A673 (cell line): ENCODE data around the gene MRPL14. TPM values are rescaled to one million over a fixed set of nuclear protein-coding genes. Genes with fewer than 3 reads are reported as not detected.

Source experiments
- BruUV-seq: library from RNA; stranded (reverse); fragments of 400-500 nt; replicated peaks from 2 replicates; lab custom pipeline; 2021; lab: Mats Ljungman, UMichigan
- CTCF ChIA-PET: fragments of 300-600 bp; sonication (Branson Sonifier 250); formaldehyde crosslinking; loops from one replicate; lab custom pipeline; 2022; ENCODE audit warnings: antibody characterized with exemption; lab: Charles Lee
- POLR2A ChIA-PET: fragments of 300-600 bp; sonication (Branson Sonifier 250); formaldehyde crosslinking; loops from one replicate; lab custom pipeline; 2022; ENCODE audit warnings: antibody characterized with exemption; ENCODE audit not compliant: low non-redundant PET; lab: Charles Lee
- DNase-seq: peaks from one replicate; pipeline ENCODE4 v3.0.0-alpha.2; 2015; ENCODE audit warnings: low spot score
- H3K27ac ChIP-seq: fragments of 200-600 bp; sonication (generic); 2 replicates; pipeline ENCODE4 v1.5.1; 2016; ENCODE audit warnings: mixed run types, low read depth, mild to moderate bottlenecking, mixed read lengths, antibody characterized with exemption, low read length; ENCODE audit not compliant: poor library complexity, severe bottlenecking
- H3K27me3 ChIP-seq: fragments of 200-600 bp; sonication (generic); replicated peaks from 2 replicates; pipeline ENCODE4 v1.6.1; 2017; ENCODE audit warnings: mixed run types, low read depth, mild to moderate bottlenecking, mixed read lengths, antibody characterized with exemption, low read length; ENCODE audit not compliant: insufficient read depth, poor library complexity
- H3K36me3 ChIP-seq: fragments of 200-600 bp; sonication (generic); 2 replicates; pipeline ENCODE4 v1.6.1; 2016; ENCODE audit warnings: mixed run types, mild to moderate bottlenecking, mixed read lengths, antibody characterized with exemption, low read length; ENCODE audit not compliant: insufficient read depth, poor library complexity, severe bottlenecking
- H3K4me1 ChIP-seq: fragments of 200-600 bp; sonication (generic); 2 replicates; pipeline ENCODE4 v1.6.1; 2017; ENCODE audit warnings: mixed run types, mild to moderate bottlenecking, mixed read lengths, antibody characterized with exemption, low read length; ENCODE audit not compliant: insufficient read depth, poor library complexity, severe bottlenecking
- H3K4me3 ChIP-seq: fragments of 200-600 bp; sonication (generic); 2 replicates; pipeline ENCODE4 v1.5.1; 2016; ENCODE audit warnings: low read depth, mixed run types, mild to moderate bottlenecking, mixed read lengths, low read length; ENCODE audit not compliant: poor library complexity, severe bottlenecking
- H3K9me3 ChIP-seq: fragments of 200-600 bp; sonication (generic); 2 replicates; pipeline ENCODE4 v1.6.1; 2016; ENCODE audit warnings: mixed run types, low read depth, mild to moderate bottlenecking, mixed read lengths, antibody characterized with exemption, low read length; ENCODE audit not compliant: poor library complexity, severe bottlenecking
- EZH2 ChIP-seq: fragments of 200-600 bp; sonication (generic); IDR thresholded peaks from 2 replicates; pipeline ENCODE4 v1.6.1; 2017; ENCODE audit warnings: borderline replicate concordance, low read depth, mild to moderate bottlenecking, mixed read lengths, antibody characterized with exemption, low read length; ENCODE audit not compliant: poor library complexity, severe bottlenecking
- intact Hi-C: fragments of 100-400 bp; cut with micrococcal nuclease; formaldehyde crosslinking; loops from one replicate; pipeline ENCODE4 v1.10.0; 2022; ENCODE audit not compliant: unreplicated experiment
- total RNA-seq: library from RNA; stranded (reverse); gene quantifications from 2 replicates; pipeline ENCODE4 v1.2.3, GENCODE V29; 2021
- TF ChIP-seq, protein P1 (sequence below): fragments of 300-800, 200-600 bp; sonication (generic); conservative IDR thresholded peaks from 2 replicates; pipeline ENCODE4 v1.5.1; 2017; ENCODE audit warnings: low read depth, mild to moderate bottlenecking, antibody characterized with exemption, low read length, moderate library complexity, mixed read lengths

Gene MRPL14
- total RNA-seq, 1 experiment from 2014 or later: 78.8 TPM

DNA sequence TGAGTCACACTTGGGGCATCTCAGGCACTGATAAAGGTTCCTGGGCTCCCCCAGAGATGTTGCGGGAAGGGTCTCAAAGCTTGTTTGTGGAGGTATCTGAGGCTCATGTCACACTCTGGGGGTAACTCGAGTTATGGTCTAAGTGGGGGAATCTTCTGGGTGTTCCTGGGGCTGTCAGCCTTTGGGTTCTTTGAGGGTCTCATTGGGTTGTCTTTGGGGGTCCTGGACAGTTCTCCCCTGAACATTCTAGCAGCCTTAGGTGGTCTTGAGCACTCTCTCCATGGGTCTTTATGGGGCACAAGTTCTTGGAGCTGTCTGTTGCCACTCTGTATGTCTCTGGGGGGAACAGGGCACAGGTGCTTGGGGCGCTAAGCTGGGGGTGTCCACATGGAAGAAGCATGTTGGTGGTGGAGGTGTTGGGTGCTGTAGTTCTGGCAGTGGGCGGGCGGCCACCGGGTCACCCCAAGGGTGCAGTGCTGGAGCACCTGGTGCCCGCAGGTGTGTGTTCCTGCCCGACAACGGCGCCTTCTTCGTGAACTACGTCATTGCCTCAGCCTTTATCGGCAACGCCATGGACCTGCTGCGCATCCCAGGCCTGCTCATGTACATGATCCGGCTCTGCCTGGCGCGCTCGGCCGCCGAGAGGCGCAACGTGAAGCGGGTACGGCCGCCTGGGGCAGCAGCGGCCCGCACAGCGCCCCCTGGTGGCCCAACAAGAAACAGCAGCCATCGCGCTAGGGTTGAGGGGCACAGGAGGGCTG, 24.3 kb upstream of the MRPL14 start:
- peak; percentile 81 for DNase-seq
- no peak for TF ChIP-seq EZH2
- TF ChIP-seq, protein P1, sequence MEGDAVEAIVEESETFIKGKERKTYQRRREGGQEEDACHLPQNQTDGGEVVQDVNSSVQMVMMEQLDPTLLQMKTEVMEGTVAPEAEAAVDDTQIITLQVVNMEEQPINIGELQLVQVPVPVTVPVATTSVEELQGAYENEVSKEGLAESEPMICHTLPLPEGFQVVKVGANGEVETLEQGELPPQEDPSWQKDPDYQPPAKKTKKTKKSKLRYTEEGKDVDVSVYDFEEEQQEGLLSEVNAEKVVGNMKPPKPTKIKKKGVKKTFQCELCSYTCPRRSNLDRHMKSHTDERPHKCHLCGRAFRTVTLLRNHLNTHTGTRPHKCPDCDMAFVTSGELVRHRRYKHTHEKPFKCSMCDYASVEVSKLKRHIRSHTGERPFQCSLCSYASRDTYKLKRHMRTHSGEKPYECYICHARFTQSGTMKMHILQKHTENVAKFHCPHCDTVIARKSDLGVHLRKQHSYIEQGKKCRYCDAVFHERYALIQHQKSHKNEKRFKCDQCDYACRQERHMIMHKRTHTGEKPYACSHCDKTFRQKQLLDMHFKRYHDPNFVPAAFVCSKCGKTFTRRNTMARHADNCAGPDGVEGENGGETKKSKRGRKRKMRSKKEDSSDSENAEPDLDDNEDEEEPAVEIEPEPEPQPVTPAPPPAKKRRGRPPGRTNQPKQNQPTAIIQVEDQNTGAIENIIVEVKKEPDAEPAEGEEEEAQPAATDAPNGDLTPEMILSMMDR: peak; percentile 100
- Histone ChIP-seq H3K9me3 (no peaks in the 10 kb centered on the region), H3K27ac (no peak overlapping the region), H3K27me3 (no peaks in the 10 kb centered on the region), H3K36me3 (no peaks in the 10 kb centered on the region), H3K4me1 (no peaks in the 10 kb centered on the region), H3K4me3 (no peak overlapping the region)
- intact Hi-C loops: loop anchor here (1.0 to 5.0 kb wide), 2 partner anchors 55 to 379 kb away; partner anchors contain the start of gene VEGFA
- no TSS peak for BruUV-seq
- CTCF ChIA-PET: no interaction called here
- POLR2A ChIA-PET: no interaction called here

DNA sequence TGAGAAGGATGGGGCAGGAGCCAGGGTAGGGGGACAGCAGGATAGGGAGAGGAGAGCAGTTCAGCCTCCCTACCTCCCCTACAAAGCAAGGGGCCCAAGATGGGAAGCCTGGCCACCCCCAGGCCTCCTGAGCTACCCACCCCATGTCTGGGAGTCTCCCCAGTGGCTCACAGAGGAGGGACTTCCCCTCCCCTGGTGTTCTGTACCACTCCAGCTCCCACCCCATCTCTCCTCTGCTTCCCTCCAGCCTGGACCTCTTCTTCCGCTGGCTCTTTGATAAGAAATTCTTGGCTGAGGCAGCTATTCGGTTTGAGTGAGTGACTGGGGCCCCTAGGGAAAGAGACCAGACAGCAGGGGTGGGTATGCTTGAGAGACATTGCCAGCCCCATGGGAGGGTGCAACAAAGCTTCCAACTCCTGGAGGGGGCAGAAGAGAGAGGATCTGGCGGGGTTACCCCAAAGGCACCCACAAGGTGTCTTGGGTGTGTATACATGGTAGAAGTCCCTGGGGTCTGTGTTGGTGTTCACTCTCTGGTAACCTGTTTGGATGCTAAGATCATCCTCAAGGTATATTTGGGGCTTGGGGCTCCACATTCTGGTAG, 23.2 kb upstream of the MRPL14 start:
- H3K27ac ChIP-seq: no peak overlapping the region
- no peak for TF ChIP-seq EZH2
- TF ChIP-seq, protein P1: no peak
- H3K4me1 ChIP-seq: no peaks in the 10 kb centered on the region
- no peaks in the 10 kb centered on the region for H3K27me3 ChIP-seq
- no peak for DNase-seq
- no peak overlapping the region for H3K4me3 ChIP-seq
- no peaks in the 10 kb centered on the region for H3K36me3 ChIP-seq
- CTCF ChIA-PET: interaction anchor here (0.6 kb wide), 1 partner anchor 17 kb away, joined by 3 read pairs; no protein-coding TSS in a partner anchor
- no peaks in the 10 kb centered on the region for H3K9me3 ChIP-seq
- BruUV-seq: no TSS peak
- intact Hi-C loops: loop anchor here (5.0 kb wide), 1 partner anchor 378 kb away; the partner anchor contains the start of gene VEGFA
- POLR2A ChIA-PET: no interaction called here

DNA sequence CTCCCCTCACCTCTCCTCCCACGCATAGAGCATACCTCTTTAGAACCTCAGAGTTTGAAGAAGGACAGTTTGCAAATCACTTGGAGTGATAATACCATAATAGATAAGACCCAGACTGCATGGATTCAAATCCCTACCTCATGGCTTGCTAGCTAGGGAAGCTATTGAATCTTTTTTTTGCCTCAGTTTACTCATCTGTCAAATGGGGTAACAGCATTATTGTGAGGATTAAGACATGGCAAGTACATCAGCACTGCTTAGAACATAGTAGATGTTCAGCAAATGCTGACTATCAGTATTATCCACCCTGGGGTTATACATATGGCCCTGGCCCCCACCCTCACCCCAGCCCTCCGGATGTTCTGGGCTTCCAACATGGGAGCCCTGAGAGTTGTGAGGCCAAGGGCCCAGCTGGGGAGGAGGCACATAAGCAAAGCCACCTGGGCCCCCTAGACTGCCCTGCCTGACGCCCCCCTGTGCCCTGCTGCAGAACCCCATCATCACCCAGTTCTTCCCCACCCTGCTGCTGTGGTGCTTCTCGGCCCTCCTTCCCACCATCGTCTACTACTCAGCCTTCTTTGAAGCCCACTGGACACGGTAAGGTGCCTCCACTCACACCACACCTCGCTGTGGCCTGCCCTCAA, 22.2 kb upstream of the MRPL14 start:
- POLR2A ChIA-PET: no interaction called here
- no peaks in the 10 kb centered on the region for H3K27me3 ChIP-seq
- no peak overlapping the region for H3K27ac ChIP-seq
- no TSS peak for BruUV-seq
- DNase-seq: no peak
- TF ChIP-seq, protein P1: no peak
- TF ChIP-seq EZH2: no peak
- intact Hi-C loops: loop anchor here (5.0 kb wide), 1 partner anchor 377 kb away; the partner anchor contains the start of gene VEGFA
- no peak overlapping the region for H3K4me3 ChIP-seq
- no peaks in the 10 kb centered on the region for H3K9me3 ChIP-seq
- no peaks in the 10 kb centered on the region for H3K36me3 ChIP-seq
- CTCF ChIA-PET: no interaction called here
- H3K4me1 ChIP-seq: no peaks in the 10 kb centered on the region
